Trophoblast cell (in vitro differentiated cells and primary cell): ENCODE results near the gene GPR84.

Source experiments
- DNase-seq, 2 donors: peaks; one replicate each; pipeline ENCODE4 v3.0.0-alpha.2; 2016
- H2AFZ ChIP-seq: 2 replicates; pipeline ENCODE4 v1.6.1; 2013; ENCODE audit warnings: low read length, moderate library complexity, mild to moderate bottlenecking; ENCODE audit not compliant: insufficient read depth, poor library complexity
- H2AK5ac ChIP-seq: 2 replicates; pipeline ENCODE4 v1.6.1; 2013; ENCODE audit warnings: mild to moderate bottlenecking, low read length
- H2BK120ac ChIP-seq: 2 replicates; pipeline ENCODE4 v1.6.1; 2013; ENCODE audit warnings: low read length, mild to moderate bottlenecking, moderate library complexity; ENCODE audit not compliant: insufficient read depth, poor library complexity
- H2BK12ac ChIP-seq: 2 replicates; pipeline ENCODE4 v1.6.1; 2013; ENCODE audit warnings: mild to moderate bottlenecking, low read length, moderate library complexity
- H2BK5ac ChIP-seq: 2 replicates; pipeline ENCODE4 v1.6.1; 2013; ENCODE audit warnings: low read length, low read depth, moderate library complexity, mild to moderate bottlenecking; ENCODE audit not compliant: poor library complexity
- H3K14ac ChIP-seq: 2 replicates; pipeline ENCODE4 v1.6.1; 2013; ENCODE audit warnings: mild to moderate bottlenecking, low read length
- H3K18ac ChIP-seq: 2 replicates; pipeline ENCODE4 v1.6.1; 2013; ENCODE audit warnings: mild to moderate bottlenecking, low read length
- H3K23ac ChIP-seq: 2 replicates; pipeline ENCODE4 v1.6.1; 2013; ENCODE audit warnings: low read length
- H3K27ac ChIP-seq: 2 replicates; pipeline ENCODE4 v1.5.1; 2013; ENCODE audit warnings: low read depth, mild to moderate bottlenecking, inconsistent platforms, low read length, moderate library complexity
- H3K27me3 ChIP-seq: 2 replicates; pipeline ENCODE4 v1.6.1; 2013; ENCODE audit warnings: inconsistent platforms, mild to moderate bottlenecking, low read length, moderate library complexity; ENCODE audit not compliant: insufficient read depth
- H3K36me3 ChIP-seq, 2 experiments: 1 replicate in 1 of 2; 2 replicates in 1 of 2; pipeline ENCODE4 v1.6.1; 2013; ENCODE audit warnings: low read length in 2 of 2, mild to moderate bottlenecking in 2 of 2, moderate library complexity in 1 of 2; ENCODE audit not compliant: insufficient read depth in 2 of 2, control insufficient read depth in 1 of 2
- H3K4ac ChIP-seq: 2 replicates; pipeline ENCODE4 v1.6.1; 2013; ENCODE audit warnings: low read depth, mild to moderate bottlenecking, low read length, moderate library complexity
- H3K4me1 ChIP-seq, 2 experiments: 1 replicate in 1 of 2; 2 replicates in 1 of 2; pipeline ENCODE4 v1.6.1; 2013; ENCODE audit warnings: low read length in 2 of 2, mild to moderate bottlenecking in 2 of 2, moderate library complexity in 1 of 2; ENCODE audit not compliant: insufficient read depth in 2 of 2, control insufficient read depth in 1 of 2
- H3K4me2 ChIP-seq: 2 replicates; pipeline ENCODE4 v1.6.1; 2013; ENCODE audit warnings: inconsistent platforms, mild to moderate bottlenecking, low read length, moderate library complexity
- H3K4me3 ChIP-seq: 2 replicates; pipeline ENCODE4 v1.5.1; 2013; ENCODE audit warnings: mild to moderate bottlenecking, low read depth, low read length, inconsistent platforms
- H3K79me1 ChIP-seq: one replicate; pipeline ENCODE4 v1.6.1; 2013; ENCODE audit warnings: low read length
- H3K79me2 ChIP-seq: 2 replicates; pipeline ENCODE4 v1.6.1; 2013; ENCODE audit warnings: low read length, mild to moderate bottlenecking; ENCODE audit not compliant: control insufficient read depth, insufficient read depth, poor library complexity
- H3K9ac ChIP-seq: 2 replicates; pipeline ENCODE4 v1.6.1; 2013; ENCODE audit warnings: mild to moderate bottlenecking, low read length
- H3K9me3 ChIP-seq: 2 replicates; pipeline ENCODE4 v1.6.1; 2013; ENCODE audit warnings: low read depth, mild to moderate bottlenecking, control low read depth, inconsistent platforms, low read length; ENCODE audit not compliant: insufficient read depth
- H4K12ac ChIP-seq: 2 replicates; pipeline ENCODE4 v1.6.1; 2013; ENCODE audit warnings: low read depth, mild to moderate bottlenecking, low read length, moderate library complexity
- H4K8ac ChIP-seq: 2 replicates; pipeline ENCODE4 v1.6.1; 2013; ENCODE audit warnings: low read depth, mild to moderate bottlenecking, low read length, moderate library complexity
- H4K91ac ChIP-seq: one replicate; pipeline ENCODE4 v1.6.1; 2013; ENCODE audit warnings: low read depth, mild to moderate bottlenecking, low read length, moderate library complexity
- WGBS: extraction: QIAGEN DNeasy Blood & Tissue Kit; methylation state at CpG from one replicate; pipeline ENCODE4 v1.1.7; 2013; ENCODE audit warnings: missing lambda C conversion rate; ENCODE audit not compliant: insufficient read length, insufficient coverage; ENCODE audit errors: extremely low coverage; 5-methylcytosine and 5-hydroxymethylcytosine counted together

Gene GPR84

DNA sequence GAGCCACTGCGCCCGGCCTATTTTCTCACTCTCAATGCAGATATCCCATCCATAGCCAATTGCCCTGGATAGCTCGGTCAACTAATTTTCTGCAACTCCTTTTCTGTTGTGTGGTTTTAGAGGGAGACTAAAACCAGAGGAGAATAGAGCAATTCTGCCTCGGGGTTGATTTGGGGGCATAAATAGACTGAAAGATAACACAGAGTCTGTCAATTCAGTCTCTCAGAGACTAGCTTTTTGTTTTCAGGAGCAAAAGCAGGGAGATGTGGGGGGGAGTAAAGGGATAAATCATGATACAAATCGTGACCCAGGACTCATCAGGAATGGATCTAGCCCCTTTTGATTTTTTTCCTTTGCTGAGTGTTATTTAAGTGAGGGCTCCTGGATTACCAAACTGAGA, 32.8 kb downstream of the GPR84 start:
- Histone ChIP-seq H3K9me3 (no peaks in the 10 kb centered on the region), H3K36me3 (no peaks in the 10 kb centered on the region), H3K4me2 (no peak overlapping the region), H2BK5ac (peak overlapping the region; percentile 40), H3K27me3 (no peaks in the 10 kb centered on the region), H3K9ac (no peak overlapping the region), H4K8ac (no peak overlapping the region), H3K4me3 (no peak overlapping the region), H3K14ac (no peak overlapping the region), H2BK12ac (peak overlapping the region; percentile 49), H3K79me1 (peaks cover 3% of the 10 kb centered on the region), H3K27ac (peak overlapping the region; percentile 1), H2BK120ac (no peak overlapping the region), H4K91ac (peak overlapping the region; percentile 5), H2AFZ (no peak overlapping the region), H4K12ac (no peak overlapping the region), H3K23ac (no peak overlapping the region), H3K4ac (no peak overlapping the region), H3K18ac (peak overlapping the region; percentile 35), H2AK5ac (no peak overlapping the region), H3K79me2 (no peaks in the 10 kb centered on the region), H3K4me1 (peaks cover 6 to 13% of the 10 kb centered on the region in 2 experiments)
- DNase-seq, result no peak
- no CpG with 5 or more reads among the region's 5 CpGs for WGBS

GRCh38 chr12:54330442-54330841, 33.8 kb downstream of the GPR84 start:
- Histone ChIP-seq H4K8ac (no peak overlapping the region), H2BK12ac (peak overlapping the region; percentile 50), H3K4me2 (peak overlapping the region; percentile 27), H3K4me1 (peaks cover 6 to 13% of the 10 kb centered on the region in 2 experiments), H3K27ac (peak overlapping the region; percentile 84), H3K4ac (peak overlapping the region; percentile 33), H2AFZ (no peak overlapping the region), H3K27me3 (no peaks in the 10 kb centered on the region), H4K12ac (no peak overlapping the region), H2BK5ac (peak overlapping the region; percentile 74), H2BK120ac (no peak overlapping the region), H3K36me3 (no peaks in the 10 kb centered on the region), H3K18ac (no peak overlapping the region), H3K9me3 (no peaks in the 10 kb centered on the region), H3K79me2 (no peaks in the 10 kb centered on the region), H3K79me1 (peaks cover 3% of the 10 kb centered on the region), H4K91ac (no peak overlapping the region), H3K9ac (no peak overlapping the region), H3K4me3 (no peak overlapping the region), H2AK5ac (no peak overlapping the region), H3K23ac (no peak overlapping the region), H3K14ac (no peak overlapping the region)
- WGBS, result no CpG with 5 or more reads among the region's 3 CpGs
- DNase-seq, result no peak

DNA sequence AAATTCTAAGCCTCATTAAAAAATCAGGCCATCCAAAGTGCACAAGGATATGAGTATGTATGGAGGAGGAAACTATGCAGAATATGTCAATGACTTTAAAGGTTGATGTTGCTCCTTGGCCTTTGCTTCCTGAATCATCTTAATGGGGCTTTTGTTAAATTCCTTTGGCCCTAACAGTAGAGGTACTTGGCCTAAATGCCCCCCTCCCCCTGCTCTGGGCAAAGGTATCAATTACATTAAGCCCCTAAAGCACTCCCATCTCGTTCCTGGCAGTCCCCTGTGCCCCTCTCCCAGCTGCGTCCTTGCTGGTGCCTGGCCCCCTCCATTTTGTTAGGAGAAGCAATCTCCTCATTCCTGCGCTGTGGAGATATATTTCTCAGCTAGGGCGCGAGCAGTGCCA, 34.5 kb downstream of the GPR84 start:
- H3K14ac ChIP-seq, result peak overlapping the region; percentile 28
- WGBS, result no CpG with 5 or more reads among the region's 5 CpGs

DNA sequence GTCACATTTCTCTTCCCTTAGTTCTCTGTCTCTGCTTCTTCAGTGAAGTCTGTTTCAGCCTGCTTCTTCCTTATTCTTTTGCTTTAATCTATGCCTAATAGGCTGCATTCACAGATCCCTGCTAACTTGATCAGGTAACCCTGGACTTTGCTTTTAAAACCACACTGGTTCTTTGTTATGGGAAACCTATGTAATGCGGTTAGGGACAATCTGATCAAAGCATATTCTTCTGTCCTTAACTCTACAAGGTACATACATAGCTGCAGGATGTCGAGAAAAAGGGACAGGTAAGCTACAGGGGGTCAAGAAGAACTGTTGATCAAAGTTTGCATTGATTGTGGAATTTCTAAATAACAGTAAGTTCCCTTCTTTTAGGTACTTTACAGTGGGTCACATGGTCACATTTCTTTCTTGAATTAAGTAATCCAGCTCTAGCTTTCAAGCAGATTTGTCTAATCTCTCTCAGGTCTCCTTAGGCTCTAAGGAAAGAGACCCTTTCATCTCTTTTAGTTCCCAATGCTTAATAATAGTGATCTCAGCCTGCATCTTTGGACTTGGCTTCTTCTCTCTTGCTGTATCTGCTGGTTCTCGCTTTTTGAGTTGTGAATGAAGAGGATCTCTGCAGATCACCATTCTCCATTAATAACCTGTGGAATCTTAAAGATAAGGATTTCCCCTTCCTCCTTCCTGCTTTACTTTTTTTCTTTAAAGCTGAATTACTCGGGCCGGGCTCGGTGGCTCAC, 35.5 kb downstream of the GPR84 start:
- Histone ChIP-seq H2AFZ (no peak overlapping the region), H2BK5ac (no peak overlapping the region), H3K14ac (no peak overlapping the region), H3K4me2 (no peak overlapping the region), H3K18ac (no peak overlapping the region), H3K36me3 (no peaks in the 10 kb centered on the region), H3K79me1 (peaks cover 10% of the 10 kb centered on the region), H2BK120ac (no peak overlapping the region), H3K9ac (no peak overlapping the region), H4K91ac (peak overlapping the region; percentile 13), H3K4ac (no peak overlapping the region), H3K4me3 (no peak overlapping the region), H2AK5ac (no peak overlapping the region), H3K23ac (no peak overlapping the region), H3K79me2 (peaks cover 2% of the 10 kb centered on the region), H3K27me3 (no peaks in the 10 kb centered on the region), H3K4me1 (peaks cover 6 to 16% of the 10 kb centered on the region in 2 experiments), H4K12ac (no peak overlapping the region), H3K9me3 (no peaks in the 10 kb centered on the region), H2BK12ac (no peak overlapping the region), H4K8ac (no peak overlapping the region), H3K27ac (peak overlapping the region; percentile 25)
- WGBS, result no CpG with 5 or more reads among the region's 6 CpGs
- no peak for DNase-seq

More for the DNA sequence above, 34.5 kb downstream of the GPR84 start:
- Histone ChIP-seq H4K91ac (peak overlapping the region; percentile 82), H3K27ac (peak overlapping the region; percentile 84), H4K12ac (no peak overlapping the region), H3K36me3 (no peaks in the 10 kb centered on the region), H3K79me1 (peaks cover 7% of the 10 kb centered on the region), H3K4me2 (peak overlapping the region; percentile 43), H3K4me3 (no peak overlapping the region), H4K8ac (peak overlapping the region; percentile 4), H2AK5ac (peak overlapping the region; percentile 79), H3K23ac (no peak overlapping the region), H2BK120ac (peak overlapping the region; percentile 84), H3K9ac (peak overlapping the region; percentile 79), H3K18ac (peak overlapping the region; percentile 84), H3K27me3 (no peaks in the 10 kb centered on the region), H2BK12ac (peak overlapping the region; percentile 27), H3K79me2 (peaks cover 2% of the 10 kb centered on the region), H3K9me3 (no peaks in the 10 kb centered on the region), H2BK5ac (peak overlapping the region; percentile 74), H3K4ac (peak overlapping the region; percentile 95), H2AFZ (no peak overlapping the region), H3K4me1 (peaks cover 6 to 13% of the 10 kb centered on the region in 2 experiments)
- DNase-seq, result no peak
